HepG2 (cell line): ENCODE data around the gene MLYCD. TPM values are rescaled to one million over a fixed set of nuclear protein-coding genes. Genes with fewer than 3 reads are reported as not detected.
A peak's percentile ranks its signal among the peaks of the same experiment; 100 is the strongest.

Source experiments
- ARNTL ChIP-seq: sonication (generic); formaldehyde crosslinking; IDR thresholded peaks from 2 replicates; pipeline ENCODE4 v1.4.0; 2020; ENCODE audit warnings: mild to moderate bottlenecking, missing genetic modification reagents
- DBP ChIP-seq: sonication (generic); formaldehyde crosslinking; IDR thresholded peaks from 2 replicates; pipeline ENCODE4 v1.4.0; 2020; ENCODE audit warnings: missing genetic modification reagents; ENCODE audit errors: not compliant biosample characterization
- ERF ChIP-seq: IDR thresholded peaks from 2 replicates; pipeline ENCODE4 v1.6.1; 2018; ENCODE audit warnings: missing biosample characterization, missing genetic modification reagents
- HMGA1 ChIP-seq: sonication (generic); formaldehyde crosslinking; conservative IDR thresholded peaks from 2 replicates; pipeline ENCODE4 v1.4.0; 2020; ENCODE audit warnings: missing genetic modification reagents
- MAX ChIP-seq: IDR thresholded peaks from 2 replicates; pipeline ENCODE4 v1.6.1; 2012; ENCODE audit warnings: inconsistent platforms
- MIXL1 ChIP-seq: IDR thresholded peaks from 2 replicates; pipeline ENCODE4 v1.6.1; 2016
- NCOA2 ChIP-seq: sonication (generic); formaldehyde crosslinking; IDR thresholded peaks from 2 replicates; pipeline ENCODE4 v1.8.0; 2022; ENCODE audit warnings: inconsistent platforms
- NONO ChIP-seq, 2 experiments: fragments of 450-650 bp in 1 of 2; sonication (generic) in 1 of 2; formaldehyde crosslinking in 1 of 2; IDR thresholded peaks in 1 of 2; conservative IDR thresholded peaks in 1 of 2; 2 replicates each; pipeline versions ENCODE4 v1.6.1 to v1.8.0; 2017 to 2022; ENCODE audit warnings: mild to moderate bottlenecking in 1 of 2, missing genetic modification reagents in 1 of 2, moderate library complexity in 1 of 2
- PHF21A ChIP-seq: sonication (generic); formaldehyde crosslinking; IDR thresholded peaks from 2 replicates; pipeline ENCODE4 v1.5.0; 2020; ENCODE audit warnings: mild to moderate bottlenecking, missing genetic modification reagents
- ZNF274 ChIP-seq: sonication (generic); formaldehyde crosslinking; IDR thresholded peaks from 2 replicates; pipeline ENCODE4 v1.5.1; 2020; ENCODE audit warnings: mild to moderate bottlenecking, missing genetic modification reagents
- ZNF331 ChIP-seq: sonication (generic); formaldehyde crosslinking; IDR thresholded peaks from 2 replicates; pipeline ENCODE4 v1.4.0; 2020; ENCODE audit warnings: missing genetic modification reagents
- ZNF644 ChIP-seq: IDR thresholded peaks from 2 replicates; pipeline ENCODE4 v1.6.1; 2016; ENCODE audit warnings: low read depth
- ZNF720 ChIP-seq: sonication (generic); formaldehyde crosslinking; IDR thresholded peaks from 2 replicates; pipeline ENCODE4 v1.4.0; 2020; ENCODE audit warnings: missing genetic modification reagents
- polyA plus RNA-seq, 8 experiments: library from polyadenylated mRNA; depleted of rRNA in 3 of 8; stranded (reverse) in 7 of 8; unstranded in 1 of 8; fragments of >200 nt; fragmentation: Illumina TruSeq in 4 of 8; extraction: Trizol in 4 of 8; gene quantifications; 2 replicates each; pipeline versions ENCODE4 v1.2.1 to v1.2.3, GENCODE V29; 2011 to 2016; ENCODE audit warnings: low read depth in 4 of 8, missing spikeins in 1 of 8, mixed read lengths in 1 of 8; ENCODE audit not compliant: insufficient read depth in 1 of 8
- total RNA-seq, 5 experiments: library from RNA; depleted of rRNA; stranded (reverse); fragments of >200 nt; fragmentation: Illumina TruSeq; extraction: Trizol; gene quantifications; 2 replicates each; pipeline ENCODE4 v1.2.3, GENCODE V29; 2016; ENCODE audit warnings: low read depth in 1 of 5
- TF ChIP-seq, protein P1 (sequence below): sonication (generic); formaldehyde crosslinking; IDR thresholded peaks from 2 replicates; pipeline ENCODE4 v1.8.0; 2022; ENCODE audit warnings: missing genetic modification reagents, low read depth, mild to moderate bottlenecking, borderline replicate concordance
- TF ChIP-seq, protein P2 (sequence below): IDR thresholded peaks from 2 replicates; pipeline ENCODE4 v1.6.1; 2012; ENCODE audit warnings: low read depth, low read length, improper control_type of control experiment
- TF ChIP-seq, protein P3 (sequence below): sonication (generic); formaldehyde crosslinking; conservative IDR thresholded peaks from 2 replicates; pipeline ENCODE4 v1.8.0; 2022; ENCODE audit warnings: low read depth, missing genetic modification reagents
- TF ChIP-seq, protein P4 (sequence below): IDR thresholded peaks from 2 replicates; pipeline ENCODE4 v1.6.1; 2016; ENCODE audit warnings: missing compliant biosample characterization, missing genetic modification reagents, borderline replicate concordance
- TF ChIP-seq, protein P5 (sequence below): sonication (generic); formaldehyde crosslinking; IDR thresholded peaks from 2 replicates; pipeline ENCODE4 v1.5.0; 2020; ENCODE audit warnings: missing genetic modification reagents, mild to moderate bottlenecking, borderline replicate concordance
- TF ChIP-seq, protein P6 (sequence below): sonication (generic); formaldehyde crosslinking; IDR thresholded peaks from 2 replicates; pipeline ENCODE4 v1.5.0; 2020; ENCODE audit warnings: missing genetic modification reagents, mild to moderate bottlenecking, borderline replicate concordance

The MLYCD gene
- total and polyA plus RNA-seq, 2 of the 13 experiments (the other 11 are each of a cell fraction or from before 2014, with no cell fraction given): 1.8 to 4.0 TPM

DNA sequence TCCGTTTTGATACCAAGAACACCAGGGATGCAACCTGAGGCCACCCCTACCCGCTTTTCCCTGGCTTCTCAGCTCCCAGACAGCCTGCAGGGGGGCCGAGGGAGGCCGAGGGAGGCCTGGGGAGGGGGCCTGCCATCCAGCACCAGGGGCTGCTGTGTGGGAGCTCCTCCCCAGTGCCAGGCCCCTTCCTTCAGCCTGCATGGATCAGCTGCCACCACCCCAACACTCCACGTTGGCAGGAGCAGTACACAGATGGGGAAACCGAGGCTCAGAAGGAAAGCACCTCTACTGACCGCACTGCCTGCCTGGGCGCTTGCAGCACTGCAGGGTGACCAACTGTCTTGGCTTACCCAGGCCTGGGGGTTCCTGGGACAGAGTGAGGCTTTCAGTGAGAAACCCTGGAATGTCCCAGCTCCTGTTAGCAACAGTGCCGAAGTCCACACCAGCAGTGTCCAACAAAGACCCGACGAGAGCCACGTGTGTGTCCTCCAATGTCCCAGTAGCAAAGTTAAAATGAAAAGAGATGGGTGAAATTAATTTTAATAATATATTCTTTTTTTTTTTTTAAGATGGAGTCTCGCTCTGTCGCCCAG is 48.8 kb downstream of the MLYCD start (continued):
- TF ChIP-seq MAX: peak; percentile 86
- no peak for TF ChIP-seq DBP (CRISPR knock-in tag)
- no peak for TF ChIP-seq ZNF720 (CRISPR knock-in tag)
- TF ChIP-seq, protein P1, sequence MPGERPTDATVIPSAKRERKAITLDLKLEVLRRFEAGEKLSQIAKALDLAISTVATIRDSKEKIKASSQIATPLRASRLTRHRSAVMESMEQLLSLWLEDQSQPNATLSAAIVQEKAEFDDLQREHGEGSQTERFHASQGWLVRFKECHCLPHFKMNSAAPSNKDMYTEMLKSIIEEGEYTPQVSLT (CRISPR knock-in tag): no peak
- TF ChIP-seq NCOA2 (CRISPR knock-in tag): 0 out of 2 replicates have a peak, but pooled peaks have one; percentile 24
- no peak for TF ChIP-seq NONO (IDR thresholded peaks at IDR 0.05)
- TF ChIP-seq NONO (CRISPR knock-in tag; conservative IDR thresholded peaks at IDR 0.05): no peak
- no peak for TF ChIP-seq HMGA1 (CRISPR knock-in tag)
- TF ChIP-seq, protein P2, sequence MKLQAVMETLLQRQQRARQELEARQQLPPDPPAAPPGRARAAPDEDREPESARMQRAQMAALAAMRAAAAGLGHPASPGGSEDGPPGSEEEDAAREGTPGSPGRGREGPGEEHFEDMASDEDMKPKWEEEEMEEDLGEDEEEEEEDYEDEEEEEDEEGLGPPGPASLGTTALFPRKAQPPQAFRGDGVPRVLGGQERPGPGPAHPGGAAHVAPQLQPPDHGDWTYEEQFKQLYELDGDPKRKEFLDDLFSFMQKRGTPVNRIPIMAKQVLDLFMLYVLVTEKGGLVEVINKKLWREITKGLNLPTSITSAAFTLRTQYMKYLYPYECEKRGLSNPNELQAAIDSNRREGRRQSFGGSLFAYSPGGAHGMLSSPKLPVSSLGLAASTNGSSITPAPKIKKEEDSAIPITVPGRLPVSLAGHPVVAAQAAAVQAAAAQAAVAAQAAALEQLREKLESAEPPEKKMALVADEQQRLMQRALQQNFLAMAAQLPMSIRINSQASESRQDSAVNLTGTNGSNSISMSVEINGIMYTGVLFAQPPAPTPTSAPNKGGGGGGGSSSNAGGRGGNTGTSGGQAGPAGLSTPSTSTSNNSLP: no peak
- TF ChIP-seq, protein P3, sequence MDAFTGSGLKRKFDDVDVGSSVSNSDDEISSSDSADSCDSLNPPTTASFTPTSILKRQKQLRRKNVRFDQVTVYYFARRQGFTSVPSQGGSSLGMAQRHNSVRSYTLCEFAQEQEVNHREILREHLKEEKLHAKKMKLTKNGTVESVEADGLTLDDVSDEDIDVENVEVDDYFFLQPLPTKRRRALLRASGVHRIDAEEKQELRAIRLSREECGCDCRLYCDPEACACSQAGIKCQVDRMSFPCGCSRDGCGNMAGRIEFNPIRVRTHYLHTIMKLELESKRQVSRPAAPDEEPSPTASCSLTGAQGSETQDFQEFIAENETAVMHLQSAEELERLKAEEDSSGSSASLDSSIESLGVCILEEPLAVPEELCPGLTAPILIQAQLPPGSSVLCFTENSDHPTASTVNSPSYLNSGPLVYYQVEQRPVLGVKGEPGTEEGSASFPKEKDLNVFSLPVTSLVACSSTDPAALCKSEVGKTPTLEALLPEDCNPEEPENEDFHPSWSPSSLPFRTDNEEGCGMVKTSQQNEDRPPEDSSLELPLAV (CRISPR knock-in tag): no peak
- TF ChIP-seq ZNF644 (CRISPR knock-in tag): 0 out of 2 replicates have a peak, but pooled peaks have one; percentile 20
- TF ChIP-seq ARNTL (CRISPR knock-in tag): peak; percentile 64; the same call in 1 of the 2 replicates
- TF ChIP-seq MIXL1 (CRISPR knock-in tag): 0 out of 2 replicates have a peak, but pooled peaks have one; percentile 24
- TF ChIP-seq PHF21A (CRISPR knock-in tag): no peak
- TF ChIP-seq ZNF331 (CRISPR knock-in tag): 0 out of 2 replicates have a peak, but pooled peaks have one; percentile 28
- TF ChIP-seq, protein P4, sequence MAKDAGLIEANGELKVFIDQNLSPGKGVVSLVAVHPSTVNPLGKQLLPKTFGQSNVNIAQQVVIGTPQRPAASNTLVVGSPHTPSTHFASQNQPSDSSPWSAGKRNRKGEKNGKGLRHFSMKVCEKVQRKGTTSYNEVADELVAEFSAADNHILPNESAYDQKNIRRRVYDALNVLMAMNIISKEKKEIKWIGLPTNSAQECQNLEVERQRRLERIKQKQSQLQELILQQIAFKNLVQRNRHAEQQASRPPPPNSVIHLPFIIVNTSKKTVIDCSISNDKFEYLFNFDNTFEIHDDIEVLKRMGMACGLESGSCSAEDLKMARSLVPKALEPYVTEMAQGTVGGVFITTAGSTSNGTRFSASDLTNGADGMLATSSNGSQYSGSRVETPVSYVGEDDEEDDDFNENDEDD (CRISPR knock-in tag): peak; percentile 50; the same call in 1 of the 2 replicates
- TF ChIP-seq, protein P5, sequence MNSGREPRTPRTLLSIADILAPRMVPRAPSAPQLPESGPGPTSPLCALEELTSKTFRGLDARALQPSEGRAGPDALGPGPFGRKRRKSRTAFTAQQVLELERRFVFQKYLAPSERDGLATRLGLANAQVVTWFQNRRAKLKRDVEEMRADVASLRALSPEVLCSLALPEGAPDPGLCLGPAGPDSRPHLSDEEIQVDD (CRISPR knock-in tag): no peak
- TF ChIP-seq ZNF274 (CRISPR knock-in tag): 0 out of 2 replicates have a peak, but pooled peaks have one; percentile 8
- TF ChIP-seq, protein P6, sequence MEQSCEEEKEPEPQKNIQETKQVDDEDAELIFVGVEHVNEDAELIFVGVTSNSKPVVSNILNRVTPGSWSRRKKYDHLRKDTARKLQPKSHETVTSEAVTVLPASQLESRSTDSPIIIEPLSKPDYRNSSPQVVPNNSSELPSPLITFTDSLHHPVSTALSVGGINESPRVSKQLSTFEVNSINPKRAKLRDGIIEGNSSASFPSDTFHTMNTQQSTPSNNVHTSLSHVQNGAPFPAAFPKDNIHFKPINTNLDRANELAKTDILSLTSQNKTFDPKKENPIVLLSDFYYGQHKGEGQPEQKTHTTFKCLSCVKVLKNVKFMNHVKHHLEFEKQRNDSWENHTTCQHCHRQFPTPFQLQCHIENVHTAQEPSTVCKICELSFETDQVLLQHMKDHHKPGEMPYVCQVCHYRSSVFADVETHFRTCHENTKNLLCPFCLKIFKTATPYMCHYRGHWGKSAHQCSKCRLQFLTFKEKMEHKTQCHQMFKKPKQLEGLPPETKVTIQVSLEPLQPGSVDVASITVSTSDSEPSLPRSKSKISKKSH: no peak
- 0 out of 2 replicates have a peak, but pooled peaks have one; percentile 17 for TF ChIP-seq ERF (CRISPR knock-in tag)
